ENCODE data around the gene CD9.
A peak's percentile ranks its signal among the peaks of the same experiment; 100 is the strongest.

The CD9 gene

GRCh38 chr12:6181583-6182278 is 18.5 kb upstream of the CD9 start:
- in situ Hi-C loops (cut with HindIII; ENCODE audit: low sequenced_read_pairs), result no loop called here
- peak; percentile 28 for DNase-seq (ENCODE audit: low read depth, low spot score)
- no peak overlapping the region for H3K4me3 ChIP-seq (ENCODE audit: low read depth, low read length)
- TF ChIP-seq, protein P1, sequence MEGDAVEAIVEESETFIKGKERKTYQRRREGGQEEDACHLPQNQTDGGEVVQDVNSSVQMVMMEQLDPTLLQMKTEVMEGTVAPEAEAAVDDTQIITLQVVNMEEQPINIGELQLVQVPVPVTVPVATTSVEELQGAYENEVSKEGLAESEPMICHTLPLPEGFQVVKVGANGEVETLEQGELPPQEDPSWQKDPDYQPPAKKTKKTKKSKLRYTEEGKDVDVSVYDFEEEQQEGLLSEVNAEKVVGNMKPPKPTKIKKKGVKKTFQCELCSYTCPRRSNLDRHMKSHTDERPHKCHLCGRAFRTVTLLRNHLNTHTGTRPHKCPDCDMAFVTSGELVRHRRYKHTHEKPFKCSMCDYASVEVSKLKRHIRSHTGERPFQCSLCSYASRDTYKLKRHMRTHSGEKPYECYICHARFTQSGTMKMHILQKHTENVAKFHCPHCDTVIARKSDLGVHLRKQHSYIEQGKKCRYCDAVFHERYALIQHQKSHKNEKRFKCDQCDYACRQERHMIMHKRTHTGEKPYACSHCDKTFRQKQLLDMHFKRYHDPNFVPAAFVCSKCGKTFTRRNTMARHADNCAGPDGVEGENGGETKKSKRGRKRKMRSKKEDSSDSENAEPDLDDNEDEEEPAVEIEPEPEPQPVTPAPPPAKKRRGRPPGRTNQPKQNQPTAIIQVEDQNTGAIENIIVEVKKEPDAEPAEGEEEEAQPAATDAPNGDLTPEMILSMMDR (IDR thresholded peaks at IDR 0.05; ENCODE audit: low read depth, low read length), result no peak

DNA sequence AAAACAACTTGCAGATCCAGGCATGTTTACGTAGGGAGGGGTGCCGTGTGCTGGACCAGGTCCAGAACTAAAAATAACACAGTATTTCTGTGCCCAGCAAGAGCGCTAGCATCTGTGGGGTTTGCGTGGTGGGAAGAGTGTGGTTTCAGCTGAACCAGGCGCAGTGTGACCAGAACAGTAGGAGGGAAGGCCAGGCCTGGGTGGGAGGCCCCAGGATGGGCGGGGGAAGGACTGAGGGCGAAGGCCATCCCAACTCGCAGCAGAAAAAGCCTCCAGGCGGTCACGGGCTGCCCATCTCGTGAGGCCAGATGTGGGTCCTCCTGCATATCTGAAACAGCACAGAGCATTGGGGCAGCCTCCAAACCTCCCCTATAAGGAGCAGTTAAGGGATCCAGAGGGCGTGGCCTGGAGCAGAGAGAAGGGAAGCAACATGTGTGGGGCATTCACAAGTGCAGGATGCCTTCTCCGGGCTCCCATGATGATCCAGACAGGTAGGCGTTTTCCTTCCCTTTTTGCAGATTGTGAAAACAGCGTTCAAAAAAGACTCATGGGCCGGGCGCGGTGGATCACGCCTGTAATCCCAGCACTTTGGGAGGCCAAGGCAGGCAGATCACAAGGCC is 17.8 kb upstream of the CD9 start:
- H3K4me3 ChIP-seq (ENCODE audit: low read depth, low read length), result no peak overlapping the region
- DNase-seq (ENCODE audit: low read depth, low spot score), result peak; percentile 79
- in situ Hi-C loops (cut with HindIII; ENCODE audit: low sequenced_read_pairs), result no loop called here
- TF ChIP-seq, protein P1 (IDR thresholded peaks at IDR 0.05; ENCODE audit: low read depth, low read length), result no peak

DNA sequence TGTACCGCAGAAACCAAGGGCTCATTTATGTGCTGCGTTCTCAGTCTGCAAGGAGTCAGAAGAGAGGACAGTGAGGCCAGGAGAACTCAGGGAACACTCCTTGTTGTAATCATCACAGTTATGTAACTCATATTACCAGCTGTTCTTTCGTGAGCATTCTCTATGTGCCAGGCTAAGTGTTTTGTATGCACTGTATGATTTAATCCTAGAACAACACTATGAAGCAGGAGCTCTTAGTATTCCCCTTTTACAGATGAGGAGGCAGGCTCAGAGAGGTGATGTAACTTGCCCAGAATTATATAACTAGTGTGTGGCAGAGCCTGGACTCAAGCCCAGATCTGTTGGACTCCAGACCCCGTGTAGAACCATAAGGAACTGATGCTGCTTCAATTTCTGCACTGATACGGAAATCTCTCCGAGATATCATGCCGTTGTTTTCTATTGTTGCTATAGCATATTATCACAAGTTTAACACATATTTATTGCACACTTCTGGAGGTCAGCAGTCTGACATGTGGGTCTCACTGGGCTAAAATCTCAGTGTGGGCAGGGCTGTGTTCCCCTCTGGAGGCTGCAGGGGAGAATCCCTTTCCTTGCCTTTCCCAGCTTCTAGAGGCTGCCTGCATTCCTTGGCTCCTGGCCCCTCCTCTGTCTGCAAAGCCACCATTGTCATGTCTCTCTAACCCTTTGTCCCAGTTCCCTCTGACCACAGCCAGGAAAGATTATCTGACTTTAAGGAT is 16.3 kb upstream of the CD9 start:
- no peak overlapping the region for H3K4me3 ChIP-seq (ENCODE audit: low read depth, low read length)
- in situ Hi-C loops (cut with HindIII; ENCODE audit: low sequenced_read_pairs), result no loop called here
- peak; percentile 54 for DNase-seq (ENCODE audit: low read depth, low spot score)
- TF ChIP-seq, protein P1 (IDR thresholded peaks at IDR 0.05; ENCODE audit: low read depth, low read length), result no peak

DNA sequence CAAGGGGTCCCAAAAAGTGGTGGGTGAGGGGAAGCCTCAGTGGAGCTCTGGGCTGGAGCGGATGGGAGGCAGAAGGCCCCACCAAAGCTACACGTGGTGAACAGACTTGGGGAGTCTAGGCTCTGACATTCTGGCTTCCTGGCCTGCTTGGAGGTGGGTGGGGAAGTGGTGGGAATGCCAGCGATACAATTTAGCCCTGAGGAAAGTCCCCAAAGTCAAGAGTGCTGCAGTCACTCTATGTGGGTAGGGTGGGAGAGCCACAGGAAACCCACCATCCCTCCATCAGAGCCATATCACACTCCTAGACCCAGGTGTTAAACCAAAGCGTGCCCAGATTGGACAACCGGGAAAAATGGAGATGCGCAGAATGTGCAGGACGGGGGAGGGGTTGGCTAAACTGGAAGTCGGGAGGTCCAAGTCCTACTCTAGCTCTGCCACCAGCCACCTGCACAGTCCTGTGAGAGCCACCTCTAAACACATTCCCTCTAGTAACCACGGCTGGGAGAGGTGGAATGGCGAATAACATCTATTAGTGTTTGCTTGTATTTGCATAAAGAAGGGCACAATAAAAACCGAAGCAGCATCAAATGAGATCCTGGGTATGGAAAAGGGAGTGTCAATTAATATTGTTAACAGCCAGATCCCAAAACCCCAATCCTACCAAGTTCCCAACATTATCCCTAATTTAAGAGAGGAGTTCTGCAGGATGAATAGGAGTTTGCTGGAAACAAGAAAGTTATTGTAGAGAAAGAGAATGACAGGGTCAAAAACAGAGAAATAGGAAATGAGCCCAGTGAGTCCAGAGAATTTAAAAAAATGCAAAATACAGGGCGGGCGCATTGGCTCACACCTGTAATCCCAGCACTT is 14.0 kb upstream of the CD9 start:
- DNase-seq (ENCODE audit: low read depth, low spot score), result no peak
- TF ChIP-seq, protein P1 (IDR thresholded peaks at IDR 0.05; ENCODE audit: low read depth, low read length), result no peak
- H3K4me3 ChIP-seq (ENCODE audit: low read depth, low read length), result no peak overlapping the region
- in situ Hi-C loops (cut with HindIII; ENCODE audit: low sequenced_read_pairs), result no loop called here

- H3K4me3 ChIP-seq (ENCODE audit: low read depth, low read length), result no peak overlapping the region
- TF ChIP-seq, protein P1 (IDR thresholded peaks at IDR 0.05; ENCODE audit: low read depth, low read length), result no peak
- no peak for DNase-seq (ENCODE audit: low read depth, low spot score)
- in situ Hi-C loops (cut with HindIII; ENCODE audit: low sequenced_read_pairs), result no loop called here
Observed at GRCh38 chr12:6187948-6188793, 12.0 kb upstream of the CD9 start.

Measured in astrocyte of the spinal cord (primary cell).